Hematopoietic multipotent progenitor cell (in vitro differentiated cells): Measurements from ENCODE around the gene SYCE3. TPM values are rescaled to one million over a fixed set of nuclear protein-coding genes. Genes with fewer than 3 reads are reported as not detected.
A peak's percentile ranks its signal among the peaks of the same experiment; 100 is the strongest.
"Not testable (repeated sequence)": the region's sequence is repeated elsewhere in the genome, so short reads cannot be mapped to it uniquely, and the experiment has no call there.

Experiments
- DNase-seq, 3 donors: peaks; one replicate each; pipeline ENCODE4 v3.0.0-alpha.2; 2011 to 2015; ENCODE audit warnings: low read depth in 2 of 3, low spot score in 2 of 3
- total RNA-seq: library from RNA; depleted of rRNA; stranded (reverse); fragments of >200 nt; gene quantifications from one replicate; pipeline ENCODE4 v1.2.3, GENCODE V29; 2012

SYCE3 gene
- total RNA-seq, 1 donor = 0.54 TPM

DNA sequence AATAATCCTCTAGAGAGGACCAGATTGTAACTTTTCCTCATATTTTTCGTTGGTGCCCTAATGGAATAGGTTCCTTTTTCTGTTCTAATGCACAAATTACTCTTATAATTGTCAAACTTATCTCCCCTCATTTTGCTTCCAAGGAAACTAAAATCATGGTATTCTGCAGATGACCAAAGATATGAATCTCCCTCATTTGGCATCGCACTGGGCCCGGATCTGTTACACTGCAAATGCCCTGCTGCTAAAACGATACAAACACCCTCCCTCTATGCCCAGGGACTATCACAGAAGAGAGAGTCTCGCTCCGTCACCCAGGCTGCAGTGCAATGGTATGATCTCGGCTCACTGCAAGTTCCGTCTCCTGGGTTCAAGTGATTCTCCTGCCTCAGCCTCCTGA is 9.4 kb downstream of the SYCE3 start:
- DNase-seq = no peak

GRCh38 chr22:50551160-50551752 is 11.5 kb downstream of the SYCE3 start:
- no peak for DNase-seq

DNA sequence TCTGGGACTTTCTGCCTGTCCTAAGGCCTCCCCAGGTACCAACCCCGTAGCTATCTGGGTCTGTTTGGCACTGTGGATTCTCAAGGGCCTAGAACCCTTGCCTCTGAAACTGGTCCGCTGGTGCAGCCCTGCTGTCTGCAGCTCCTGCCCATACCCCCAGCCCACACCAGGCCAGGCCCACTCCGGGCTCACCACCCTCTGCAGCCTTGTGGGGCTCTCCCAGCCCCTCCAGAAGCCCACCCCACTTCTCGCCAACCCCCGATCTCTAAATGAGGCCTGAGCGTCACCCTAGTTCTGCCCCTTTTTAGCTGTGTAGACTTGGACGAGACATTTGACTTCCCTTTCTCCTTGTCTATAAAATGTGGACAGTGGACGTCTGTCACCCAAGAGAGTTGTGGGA is 12.3 kb downstream of the SYCE3 start:
- no peak for DNase-seq

- no peak for DNase-seq
Measured at GRCh38 chr22:50548921-50549790, 13.6 kb downstream of the SYCE3 start.

GRCh38 chr22:50548040-50548920 is 14.4 kb downstream of the SYCE3 start:
- DNase-seq = peak in 1 of 3 donors; percentile 50

GRCh38 chr22:50547263-50547985 is 15.3 kb downstream of the SYCE3 start:
- no peak for DNase-seq

- no peak for DNase-seq
Measured at GRCh38 chr22:50546326-50547262, 16.1 kb downstream of the SYCE3 start.

GRCh38 chr22:50545522-50546325 is 17.0 kb downstream of the SYCE3 start, which contains the start of gene KLHDC7B:
TSS of gene KLHDC7B (plus strand) at chr22:50545899. CDS start at chr22:50546244, 345 bp downstream.
- DNase-seq = peak in 2 of 3 donors; percentile 62 to 69

- DNase-seq = no peak
Measured at GRCh38 chr22:50544746-50545253, 17.9 kb downstream of the SYCE3 start.

DNA sequence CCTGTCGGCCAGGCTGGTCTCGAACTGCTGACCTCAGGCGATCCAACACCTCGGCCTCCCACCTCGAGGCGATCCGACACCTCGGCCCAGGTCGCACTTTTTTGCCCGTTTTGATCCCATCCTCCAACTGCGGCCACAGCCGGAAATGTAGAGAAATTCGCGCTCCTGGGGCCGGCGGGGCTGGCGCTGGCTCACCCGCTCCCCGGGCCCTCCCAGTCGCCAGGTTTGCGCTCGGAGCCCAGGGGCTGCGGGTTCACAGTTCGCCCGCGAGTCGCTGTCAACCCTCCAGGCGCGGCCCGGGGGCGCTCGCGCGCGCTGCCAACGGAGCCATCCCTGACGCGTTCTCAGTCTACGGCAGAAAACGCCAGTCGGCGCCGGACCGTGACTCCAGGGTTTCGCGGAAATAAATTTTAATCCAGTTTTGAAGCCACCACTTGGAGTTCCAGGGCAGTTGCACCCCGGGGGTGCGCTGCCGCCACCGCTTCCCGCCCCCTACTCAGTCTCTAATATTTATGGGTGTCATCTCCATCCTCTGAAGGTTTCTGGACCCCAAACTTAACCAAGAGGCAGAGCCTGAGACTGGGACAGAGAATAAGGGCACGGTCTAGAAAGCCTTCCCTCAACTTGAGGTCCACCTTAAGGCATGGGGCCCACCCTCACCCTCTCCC is 18.5 kb downstream of the SYCE3 start:
- DNase-seq = peak; percentile 69 to 86 (median 78)

GRCh38 chr22:50542416-50542927 is 20.2 kb downstream of the SYCE3 start:
- DNase-seq = no peak

- not testable (repeated sequence) for DNase-seq
Measured at GRCh38 chr22:50541667-50542026, 21.1 kb downstream of the SYCE3 start.

GRCh38 chr22:50540381-50540780 is 22.3 kb downstream of the SYCE3 start:
- no peak for DNase-seq

DNA sequence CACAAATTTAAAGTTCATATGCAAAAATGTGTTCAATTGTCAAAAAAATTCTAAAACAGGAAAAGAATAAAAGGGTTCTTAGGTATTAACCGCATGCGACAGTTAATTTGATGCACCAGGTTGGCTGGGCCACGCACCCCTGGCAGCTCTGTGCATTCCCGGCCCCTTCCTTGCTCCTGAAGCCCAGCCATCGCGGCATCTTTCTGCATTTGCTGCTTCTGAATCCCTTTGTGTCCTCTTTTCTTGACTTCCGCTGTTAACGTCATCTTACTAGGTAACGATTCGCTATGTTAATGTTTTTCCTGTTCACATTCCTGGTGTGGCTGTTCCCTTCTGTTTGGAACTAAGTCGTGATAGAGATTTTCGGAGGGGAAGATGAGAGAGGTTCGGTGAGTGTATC is 25.0 kb downstream of the SYCE3 start:
- DNase-seq = no peak

DNA sequence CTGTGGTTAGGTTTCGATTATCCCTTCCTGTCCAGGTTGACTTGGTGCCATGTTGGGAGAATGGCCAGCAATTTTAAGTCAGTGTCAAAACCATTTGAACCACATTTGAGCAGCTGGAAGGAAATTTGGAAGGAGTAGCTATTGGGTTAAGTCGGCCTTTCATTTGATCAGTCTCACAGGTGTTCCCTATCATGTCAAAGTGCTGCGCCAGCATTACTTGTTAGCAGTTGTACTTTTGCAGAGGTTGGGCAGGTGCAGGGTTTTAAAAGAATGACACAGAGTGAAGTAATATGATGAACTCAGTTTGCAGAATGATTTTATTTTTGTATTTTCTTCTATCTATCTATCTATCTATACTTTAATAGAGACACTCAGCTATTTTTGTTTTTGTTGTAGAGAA is 26.5 kb downstream of the SYCE3 start:
- DNase-seq = no peak

- DNase-seq = no peak
Measured at GRCh38 chr22:50535113-50535512, 27.6 kb downstream of the SYCE3 start.

GRCh38 chr22:50533856-50534711 is 28.6 kb downstream of the SYCE3 start:
- DNase-seq = not testable (repeated sequence)
